NCI-H82 treated with DMSO at 0.1 percent for 48 hours (cell line): ENCODE data around the gene TMEM242.
"Not testable (repeated sequence)": the region's sequence is repeated elsewhere in the genome, so short reads cannot be mapped to it uniquely, and the experiment has no call there.

Source experiments
- DNase-seq: peaks from one replicate; lab custom pipeline; 2025; ENCODE audit not compliant: unreplicated experiment; lab: John Stamatoyannopoulos, UW

The TMEM242 gene

GRCh38 chr6:157323255-157323965 lies at the start of gene TMEM242:
TMEM242 (minus strand) TSS chr6:157323519; CDS start chr6:157323499, 20 bp downstream.
- DNase-seq, result no peak

GRCh38 chr6:157372501-157373280 lies 49.4 kb upstream of the TMEM242 start:
- DNase-seq, result no peak

- no peak for DNase-seq
Observed at GRCh38 chr6:157370755-157371154, 47.4 kb upstream of the TMEM242 start.

GRCh38 chr6:157368359-157369049 lies 45.2 kb upstream of the TMEM242 start:
- DNase-seq, result no peak

GRCh38 chr6:157366648-157367047 lies 43.3 kb upstream of the TMEM242 start:
- DNase-seq, result no peak

- DNase-seq, result no peak
Observed at GRCh38 chr6:157364705-157365104, 41.4 kb upstream of the TMEM242 start.

- DNase-seq, result no peak
Observed at GRCh38 chr6:157361886-157362285, 38.6 kb upstream of the TMEM242 start.

- no peak for DNase-seq
Observed at GRCh38 chr6:157358287-157358686, 35.0 kb upstream of the TMEM242 start.

- no peak for DNase-seq
Observed at GRCh38 chr6:157346373-157346772, 23.1 kb upstream of the TMEM242 start.

- DNase-seq, result no peak
Observed at GRCh38 chr6:157343732-157344131, 20.4 kb upstream of the TMEM242 start.

GRCh38 chr6:157339432-157339831 lies 16.1 kb upstream of the TMEM242 start:
- DNase-seq, result no peak

- no peak for DNase-seq
Observed at GRCh38 chr6:157337751-157338150, 14.4 kb upstream of the TMEM242 start.

- DNase-seq, result not testable (repeated sequence)
Observed at GRCh38 chr6:157337276-157337675, 14.0 kb upstream of the TMEM242 start.

GRCh38 chr6:157335829-157336228 lies 12.5 kb upstream of the TMEM242 start:
- peak; percentile 77 for DNase-seq

- no peak for DNase-seq
Observed at GRCh38 chr6:157333956-157334355, 10.6 kb upstream of the TMEM242 start.

GRCh38 chr6:157333537-157333936 lies 10.2 kb upstream of the TMEM242 start:
- no peak for DNase-seq

GRCh38 chr6:157332813-157333212 lies 9.5 kb upstream of the TMEM242 start:
- DNase-seq, result no peak

GRCh38 chr6:157330831-157331230 lies 7.5 kb upstream of the TMEM242 start:
- DNase-seq, result no peak

GRCh38 chr6:157329829-157330228 lies 6.5 kb upstream of the TMEM242 start:
- no peak for DNase-seq

GRCh38 chr6:157328108-157328692 lies 4.9 kb upstream of the TMEM242 start:
- no peak for DNase-seq

- no peak for DNase-seq
Observed at GRCh38 chr6:157326979-157327378, 3.7 kb upstream of the TMEM242 start.
